Raji (cell line): ENCODE results near the gene NMRK2.

Source experiments
- POLR2A ChIP-seq: IDR thresholded peaks from 2 replicates; pipeline ENCODE4 v1.6.1; 2011; ENCODE audit warnings: low read depth, low read length, control low read depth; ENCODE audit not compliant: insufficient read depth

Gene NMRK2

DNA sequence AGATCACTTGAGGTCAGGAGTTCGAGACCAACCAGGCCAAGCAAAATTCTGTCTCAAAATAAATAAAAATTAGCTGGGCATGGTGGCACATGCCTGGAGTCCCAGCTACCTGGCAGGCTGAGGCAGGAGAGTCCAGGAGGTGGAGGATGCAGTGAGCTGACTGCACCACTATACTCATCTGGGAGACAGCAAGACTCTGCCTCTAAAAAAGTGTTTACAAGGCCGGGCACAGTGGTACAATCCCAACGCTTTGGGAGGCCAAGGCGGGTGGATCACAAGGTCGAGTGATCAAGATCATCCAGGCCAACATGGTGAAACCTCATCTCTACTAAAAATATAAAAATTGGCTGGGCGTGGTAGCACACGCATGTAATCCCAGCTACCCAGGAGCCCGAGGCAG lies 42.3 kb downstream of the NMRK2 start:
- no peak for TF ChIP-seq POLR2A

DNA sequence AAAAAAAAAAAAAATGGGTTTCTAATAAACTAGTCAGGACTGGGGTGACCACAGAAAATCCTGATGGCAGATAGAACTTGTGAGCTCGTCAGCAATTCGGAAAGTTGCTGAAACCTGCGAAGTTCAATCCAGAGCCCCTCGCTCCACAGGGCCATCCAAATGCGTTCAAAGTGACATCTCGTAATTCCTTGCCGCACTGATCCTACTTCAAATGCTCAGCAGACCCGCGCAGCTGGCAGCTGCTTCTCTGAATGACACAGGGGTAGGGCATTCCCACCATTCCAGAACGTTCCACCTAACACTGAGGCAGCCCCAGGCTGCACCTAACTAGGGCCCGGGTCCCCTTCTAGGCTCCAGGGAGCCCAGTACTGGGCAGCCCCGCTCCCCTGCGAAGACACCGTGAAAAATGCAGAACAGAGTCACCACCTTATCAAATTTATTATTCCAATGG lies 42.8 kb downstream of the NMRK2 start:
- no peak for TF ChIP-seq POLR2A

DNA sequence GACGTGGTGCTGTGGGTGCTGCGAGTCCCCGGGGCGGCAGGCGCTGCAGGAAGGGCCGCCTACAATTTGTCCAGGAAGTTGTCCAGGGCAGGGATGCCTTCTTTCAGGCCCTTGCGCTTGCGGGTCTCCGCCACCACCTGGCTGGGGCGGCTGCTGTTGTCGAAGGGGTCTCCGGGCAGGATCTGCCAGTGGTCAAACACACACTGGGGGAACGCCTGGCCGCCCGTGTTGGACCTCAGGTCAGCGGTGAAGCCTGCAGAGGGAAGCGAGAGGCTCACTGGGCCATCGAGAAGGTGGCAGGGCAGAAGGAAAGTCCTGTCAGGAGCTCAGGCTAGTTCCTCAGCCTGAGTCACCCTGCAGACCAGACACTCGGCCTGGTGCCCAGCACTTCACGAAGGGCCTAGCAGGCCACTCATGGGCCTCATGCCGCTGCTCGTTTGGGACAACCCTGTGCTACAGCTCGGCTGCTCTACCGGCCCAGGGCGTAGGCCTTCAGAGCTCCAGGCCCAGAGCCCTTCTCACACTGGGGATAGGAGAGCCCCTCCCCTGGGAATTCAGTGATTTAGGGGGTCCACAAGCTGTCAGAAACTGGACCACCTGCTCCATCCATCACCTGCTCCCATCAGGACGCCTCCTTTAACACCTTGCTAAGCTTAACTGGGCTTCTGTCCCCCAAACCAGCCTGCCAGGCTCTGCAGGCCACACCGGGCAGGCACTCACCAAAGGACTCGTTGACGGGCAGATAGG lies 43.8 kb downstream of the NMRK2 start:
- TF ChIP-seq POLR2A, result no peak

DNA sequence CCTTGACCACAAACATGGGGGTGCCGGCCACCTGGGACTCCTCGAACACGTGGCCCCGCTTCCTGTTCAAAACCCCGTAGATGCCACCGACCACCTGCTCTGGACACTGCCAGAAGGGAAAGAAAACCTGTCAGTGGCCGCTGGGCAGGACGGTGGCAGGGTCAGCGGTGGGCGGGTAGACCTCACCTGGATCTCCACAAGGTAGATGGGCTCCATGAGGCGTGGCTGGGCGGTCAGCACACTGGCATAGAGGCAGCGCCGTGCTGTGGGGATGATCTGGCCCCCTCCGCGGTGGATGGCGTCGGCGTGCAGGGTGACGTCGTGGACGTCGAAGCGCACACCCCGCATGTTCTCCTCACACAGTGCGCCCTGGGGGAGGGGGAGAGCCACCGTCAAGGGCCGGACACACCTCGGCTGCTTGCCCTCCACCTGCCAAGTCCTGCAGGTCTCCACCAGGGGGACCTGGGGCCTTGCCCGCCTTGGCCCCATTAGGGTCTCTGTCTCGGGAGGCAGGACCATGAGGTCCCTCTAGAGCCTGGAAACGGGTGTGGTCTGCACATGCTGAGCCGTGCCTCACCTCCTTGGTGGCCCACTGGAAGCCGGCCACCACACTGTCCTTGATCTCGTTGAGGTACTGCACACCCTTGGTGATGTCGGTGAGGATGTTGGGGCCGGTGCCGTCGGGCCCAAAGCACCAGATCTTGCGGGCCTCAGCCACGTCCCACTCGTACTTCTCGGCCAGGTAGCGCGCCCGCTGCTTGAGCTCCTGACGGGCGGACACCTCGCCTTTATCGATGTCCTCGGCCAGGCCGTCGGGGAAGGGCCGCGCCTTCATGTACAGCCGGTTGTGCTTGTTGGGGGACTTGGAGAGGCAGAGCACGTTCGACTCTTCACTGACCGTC lies 44.6 kb downstream of the NMRK2 start:
- TF ChIP-seq POLR2A, result no peak

DNA sequence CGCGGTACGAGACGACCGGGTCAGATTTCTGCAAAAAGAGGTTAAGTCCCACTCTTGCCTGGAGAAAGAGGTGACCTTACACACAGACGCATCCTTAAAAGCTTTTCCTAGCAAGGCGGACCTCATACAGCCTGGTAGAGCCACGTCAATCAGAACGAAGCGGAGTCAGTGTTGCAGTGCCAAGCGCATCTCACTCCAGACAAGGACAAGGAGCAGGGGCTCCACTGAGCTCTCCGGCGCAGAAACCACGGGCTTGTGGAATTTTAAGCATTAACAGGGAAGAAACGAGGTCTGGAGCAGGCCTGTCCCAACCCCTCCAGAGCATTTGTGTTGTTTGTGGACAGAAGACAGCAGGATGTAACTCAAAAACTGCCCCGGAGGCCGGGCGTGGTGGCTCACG lies 45.3 kb downstream of the NMRK2 start:
- no peak for TF ChIP-seq POLR2A

DNA sequence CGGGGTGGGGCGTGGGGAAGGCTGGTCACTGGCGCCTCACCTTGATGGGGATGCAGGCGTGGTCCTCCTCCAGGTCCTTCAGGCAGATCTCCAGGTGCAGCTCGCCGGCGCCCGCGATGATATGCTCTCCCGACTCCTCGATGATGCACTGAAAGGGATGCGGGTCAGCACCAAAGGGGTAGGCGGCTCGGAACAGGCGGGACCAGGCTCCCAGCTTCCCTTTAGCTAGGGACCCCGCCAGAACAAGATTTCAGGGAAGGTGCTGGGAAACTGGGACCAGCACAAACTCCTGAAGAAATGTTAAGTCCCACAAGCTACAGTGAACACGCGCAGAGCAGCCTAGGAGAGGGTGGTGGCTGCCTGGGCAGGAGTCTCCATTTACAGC lies 46.4 kb downstream of the NMRK2 start:
- no peak for TF ChIP-seq POLR2A

DNA sequence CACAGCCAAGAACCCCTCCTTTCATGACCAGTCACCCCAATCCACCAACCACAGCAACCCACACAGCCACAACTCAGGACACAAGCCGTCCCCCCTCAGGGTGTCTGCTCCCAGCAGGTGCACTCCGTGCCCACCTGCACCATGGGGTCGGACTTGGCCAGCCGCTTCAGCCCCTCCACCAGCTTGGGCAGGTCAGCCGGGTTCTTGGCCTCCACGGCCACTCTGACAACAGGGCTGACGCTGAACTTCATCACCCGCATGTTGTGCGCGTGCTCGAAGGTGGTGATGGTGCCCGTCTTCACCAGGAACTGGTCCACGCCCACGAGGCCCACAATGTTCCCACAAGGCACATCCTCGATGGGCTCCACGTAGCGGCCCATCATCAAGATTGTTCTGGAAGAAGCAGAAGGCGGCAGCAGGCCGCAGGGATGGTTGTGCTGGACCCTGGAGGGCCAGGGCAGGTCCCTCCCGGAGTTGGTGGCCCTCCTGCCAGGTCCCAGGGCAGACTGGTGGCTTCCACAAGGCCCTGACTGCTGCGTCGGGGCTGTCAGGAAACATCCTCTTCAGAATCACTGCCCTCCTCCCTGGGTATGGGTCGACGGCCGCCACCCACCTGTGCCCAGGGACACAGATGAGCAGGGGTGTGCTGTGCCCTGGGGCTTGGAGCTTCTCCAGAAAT lies 46.9 kb downstream of the NMRK2 start:
- TF ChIP-seq POLR2A, result no peak

DNA sequence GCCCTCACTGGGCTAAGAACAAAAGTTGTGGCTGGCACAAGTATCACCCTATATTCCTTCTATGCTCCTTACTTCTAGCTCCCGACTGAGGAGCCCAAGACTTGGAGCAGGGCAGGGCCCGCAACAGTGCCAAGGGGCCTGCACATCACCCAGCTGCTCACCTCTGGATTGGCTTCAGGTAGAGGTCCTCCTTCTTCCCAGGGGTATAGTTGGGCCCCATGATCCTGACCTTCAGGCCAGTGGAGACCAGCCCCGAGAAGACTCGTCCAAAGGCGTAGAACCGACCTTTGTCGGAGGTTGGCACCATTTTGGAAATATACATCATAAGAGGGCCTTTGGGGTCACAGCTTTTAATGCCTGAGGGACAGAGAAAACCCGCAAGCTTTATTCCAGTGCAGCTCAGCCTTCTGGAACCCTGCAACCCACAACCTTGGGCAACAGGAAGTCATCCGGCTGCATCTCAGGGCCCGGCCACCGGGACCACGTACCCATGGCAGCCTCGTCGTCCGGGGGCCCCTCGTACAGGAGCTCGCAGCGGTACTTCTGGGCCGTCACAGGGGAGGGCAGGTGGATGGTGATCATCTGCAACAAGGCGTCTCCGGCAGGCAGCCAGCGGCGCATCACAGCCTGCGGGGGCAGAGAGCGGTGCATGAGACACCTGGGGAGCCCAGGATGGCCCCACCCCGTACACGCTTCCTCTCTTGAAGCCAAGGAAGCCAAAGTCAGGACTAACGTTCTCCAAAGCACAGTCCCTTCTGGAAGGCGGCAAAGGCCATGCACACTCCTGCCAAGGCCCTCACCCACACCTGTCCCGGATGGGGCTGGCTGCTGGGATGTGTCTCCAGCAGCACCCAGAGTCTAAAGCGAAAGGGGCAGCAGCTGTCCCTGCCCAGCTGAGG lies 47.7 kb downstream of the NMRK2 start:
- no peak for TF ChIP-seq POLR2A

DNA sequence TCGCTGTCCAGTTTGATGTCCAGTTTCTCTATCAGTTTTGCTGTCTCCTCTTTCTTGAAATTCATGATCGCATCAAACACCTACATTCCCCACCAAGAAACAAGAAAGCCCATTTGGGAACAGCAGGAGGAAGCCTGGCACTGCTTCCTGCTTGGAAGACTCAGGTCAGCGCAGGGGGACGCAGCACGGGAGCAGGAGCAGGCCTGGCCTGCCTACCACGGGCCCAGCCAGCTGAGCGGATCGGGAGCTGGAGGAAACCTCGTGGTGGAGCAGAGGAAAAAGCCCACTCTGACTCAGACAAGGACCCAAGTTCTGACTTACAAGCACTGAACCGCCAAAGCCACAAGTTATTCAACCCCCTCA lies 48.5 kb downstream of the NMRK2 start:
- no peak for TF ChIP-seq POLR2A

DNA sequence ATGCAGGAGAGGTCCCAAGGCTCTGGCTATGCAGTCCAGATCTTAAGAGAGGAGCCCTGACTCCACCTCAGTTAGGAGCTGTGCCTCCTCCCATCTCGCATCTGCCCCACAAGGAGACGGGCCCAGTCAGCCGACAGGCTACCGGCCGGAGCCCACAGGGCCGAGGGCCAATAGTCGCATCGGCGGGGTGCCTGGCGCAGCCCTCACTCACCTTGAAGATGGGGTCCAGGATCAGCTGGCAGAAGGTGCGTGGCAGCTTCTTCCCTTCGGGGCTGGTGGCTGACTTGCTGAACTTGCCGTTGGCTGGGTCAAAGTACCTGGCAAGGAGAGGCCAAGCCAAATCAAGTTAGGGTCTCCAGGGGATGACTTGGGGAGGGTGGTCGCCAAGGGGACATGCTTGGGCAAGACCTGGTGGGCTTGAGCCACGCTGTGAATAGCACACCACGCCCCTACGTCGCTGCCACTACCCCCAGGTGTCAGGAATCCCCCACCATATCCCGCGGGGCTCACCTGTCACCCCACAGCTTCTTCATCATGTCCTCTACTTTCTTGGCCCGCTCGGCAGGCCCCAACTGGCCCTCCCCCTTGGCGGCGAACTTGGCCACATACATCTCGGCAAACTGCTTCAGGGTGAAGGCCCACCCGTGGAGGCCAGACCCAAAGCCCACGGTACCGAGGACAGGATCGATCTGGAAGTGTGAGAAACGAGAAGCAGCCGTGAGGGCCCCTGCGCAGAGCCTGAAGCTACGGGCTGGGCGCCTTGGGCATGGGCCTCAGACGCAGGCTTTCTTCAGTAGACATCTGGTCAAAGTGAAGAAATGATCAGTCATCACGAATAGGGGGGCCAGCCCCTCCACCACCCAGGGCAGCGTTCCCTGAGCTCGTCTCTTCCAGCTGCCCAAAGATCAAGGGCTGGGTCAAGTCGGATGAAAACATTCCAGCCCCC lies 49.1 kb downstream of the NMRK2 start:
- TF ChIP-seq POLR2A, result no peak

DNA sequence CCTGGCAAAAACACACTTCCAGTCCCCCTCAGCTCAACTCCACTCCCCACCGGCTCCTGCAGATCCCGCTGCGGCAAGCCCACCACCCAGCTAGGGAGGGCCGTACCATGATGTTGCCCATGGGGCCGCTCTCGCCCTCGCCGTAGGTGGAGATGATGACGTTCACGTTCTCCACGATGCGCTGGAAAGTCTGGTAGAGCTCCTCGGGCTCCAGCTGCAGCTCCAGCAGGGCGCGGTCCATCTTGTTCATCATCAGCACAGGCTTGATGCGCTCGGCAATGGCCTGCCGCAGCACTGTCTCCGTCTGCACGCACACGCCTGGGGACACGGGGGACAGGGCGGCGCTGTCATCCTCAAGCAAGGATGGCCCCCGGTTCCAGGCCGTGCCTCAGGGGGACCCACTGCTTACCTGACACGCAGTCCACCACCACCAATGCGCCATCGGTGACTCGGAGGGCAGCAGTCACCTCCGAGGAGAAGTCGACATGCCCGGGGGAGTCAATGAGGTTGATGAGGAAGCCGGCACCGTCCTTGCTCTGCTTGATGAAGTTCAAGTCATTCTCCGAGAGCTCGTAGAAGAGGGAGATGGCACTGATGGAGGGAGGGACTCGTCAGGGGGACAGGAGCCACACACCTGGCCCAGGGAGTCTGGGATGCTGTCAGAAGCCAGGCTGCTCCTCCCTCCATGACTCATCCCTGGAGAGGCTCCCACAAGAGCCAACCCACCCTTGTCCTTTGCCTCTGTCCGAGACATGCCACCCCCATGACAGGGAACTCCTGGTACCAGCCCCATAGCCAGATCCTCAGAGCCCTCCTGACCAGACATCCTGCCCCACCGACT lies 50.1 kb downstream of the NMRK2 start:
- TF ChIP-seq POLR2A, result no peak

DNA sequence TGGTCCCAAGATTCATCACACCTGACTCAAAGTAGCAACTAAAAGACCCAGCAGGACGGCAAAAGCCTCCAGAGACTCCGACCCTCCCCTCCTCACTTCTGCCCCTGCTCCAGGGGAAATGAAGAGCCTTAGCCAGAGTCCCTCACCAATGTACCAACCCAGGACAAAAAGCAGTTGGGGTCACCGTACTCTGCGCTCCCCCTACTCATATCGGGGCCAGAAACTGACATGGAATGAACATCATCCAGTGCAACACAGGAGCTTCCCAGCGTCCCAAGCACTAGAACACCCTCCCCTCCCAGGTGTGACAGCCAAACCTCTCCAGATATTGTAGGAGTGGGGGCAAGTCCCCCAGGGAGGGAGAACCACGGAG lies 50.7 kb downstream of the NMRK2 start:
- TF ChIP-seq POLR2A, result no peak
